ENCODE data around the gene CALHM2.
"Not testable (repeated sequence)": the region's sequence is repeated elsewhere in the genome, so short reads cannot be mapped to it uniquely, and the experiment has no call there.

The CALHM2 gene

DNA sequence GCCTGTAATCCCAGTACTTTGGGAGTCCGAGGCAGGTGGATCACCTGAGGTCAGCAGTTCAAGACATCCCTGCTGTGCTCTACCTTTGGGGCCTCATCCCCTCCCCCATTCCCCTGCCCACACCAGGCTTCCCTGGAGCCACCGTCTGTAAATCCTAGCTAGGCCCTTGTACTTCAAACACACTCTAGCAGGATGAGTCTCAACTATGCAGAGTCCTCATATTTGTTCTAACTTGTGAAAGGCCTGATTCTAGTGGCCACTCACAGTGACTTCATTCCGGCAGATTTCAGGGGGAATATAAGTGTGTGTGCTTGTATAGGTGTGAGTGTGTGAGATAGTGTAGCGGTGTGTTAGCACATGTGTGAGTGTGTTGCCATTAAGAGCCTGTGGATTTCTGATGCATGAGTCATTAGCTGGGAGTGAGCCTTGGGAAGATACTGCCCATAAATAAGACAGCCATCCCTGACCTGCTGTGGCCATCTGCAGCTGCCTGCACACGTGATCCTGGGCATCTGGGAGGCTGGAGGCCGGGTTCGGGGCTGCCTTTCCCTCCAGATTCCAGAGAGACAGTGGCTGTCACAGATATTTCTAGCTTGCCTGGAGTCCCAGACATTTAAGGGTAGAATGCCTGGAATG lies 39.7 kb upstream of the CALHM2 start:
- TF ChIP-seq, protein P1, sequence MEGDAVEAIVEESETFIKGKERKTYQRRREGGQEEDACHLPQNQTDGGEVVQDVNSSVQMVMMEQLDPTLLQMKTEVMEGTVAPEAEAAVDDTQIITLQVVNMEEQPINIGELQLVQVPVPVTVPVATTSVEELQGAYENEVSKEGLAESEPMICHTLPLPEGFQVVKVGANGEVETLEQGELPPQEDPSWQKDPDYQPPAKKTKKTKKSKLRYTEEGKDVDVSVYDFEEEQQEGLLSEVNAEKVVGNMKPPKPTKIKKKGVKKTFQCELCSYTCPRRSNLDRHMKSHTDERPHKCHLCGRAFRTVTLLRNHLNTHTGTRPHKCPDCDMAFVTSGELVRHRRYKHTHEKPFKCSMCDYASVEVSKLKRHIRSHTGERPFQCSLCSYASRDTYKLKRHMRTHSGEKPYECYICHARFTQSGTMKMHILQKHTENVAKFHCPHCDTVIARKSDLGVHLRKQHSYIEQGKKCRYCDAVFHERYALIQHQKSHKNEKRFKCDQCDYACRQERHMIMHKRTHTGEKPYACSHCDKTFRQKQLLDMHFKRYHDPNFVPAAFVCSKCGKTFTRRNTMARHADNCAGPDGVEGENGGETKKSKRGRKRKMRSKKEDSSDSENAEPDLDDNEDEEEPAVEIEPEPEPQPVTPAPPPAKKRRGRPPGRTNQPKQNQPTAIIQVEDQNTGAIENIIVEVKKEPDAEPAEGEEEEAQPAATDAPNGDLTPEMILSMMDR (IDR thresholded peaks at IDR 0.05; ENCODE audit: insufficient read depth, low read length, poor library complexity, severe bottlenecking), result no peak
- Histone ChIP-seq H3K36me3 (ENCODE audit: control insufficient read depth, insufficient read depth, low read length) (no peaks in the 10 kb centered on the region), H3K4me3 (replicated peaks; ENCODE audit: low read depth, low read length) (no peak overlapping the region), H3K27me3 (replicated peaks; ENCODE audit: control insufficient read depth, insufficient read depth, low read length) (peaks cover 5% of the 10 kb centered on the region)
- DNase-seq (ENCODE audit: extremely low read depth, insufficient read length), result no peak

DNA sequence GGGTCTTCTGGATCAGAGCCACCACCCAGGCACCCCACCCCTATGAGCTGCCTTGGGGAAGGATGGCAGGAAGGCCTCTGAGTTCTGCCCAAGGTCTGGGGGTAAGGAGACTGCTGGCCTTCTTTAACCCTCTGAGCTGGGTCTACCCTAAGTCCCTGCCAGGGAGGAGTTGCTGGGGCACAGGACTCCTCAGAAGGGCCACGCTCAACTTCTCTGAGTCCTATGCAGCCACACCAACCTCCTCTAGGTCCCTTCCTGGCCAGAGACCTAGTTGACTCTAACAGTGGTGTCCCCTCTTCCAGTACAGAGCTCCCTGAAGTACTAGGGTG lies 38.8 kb upstream of the CALHM2 start:
- no peak for DNase-seq (ENCODE audit: extremely low read depth, insufficient read length)
- Histone ChIP-seq H3K4me3 (replicated peaks; ENCODE audit: low read depth, low read length) (no peak overlapping the region), H3K27me3 (replicated peaks; ENCODE audit: control insufficient read depth, insufficient read depth, low read length) (peaks cover 5% of the 10 kb centered on the region), H3K36me3 (ENCODE audit: control insufficient read depth, insufficient read depth, low read length) (no peaks in the 10 kb centered on the region)
- TF ChIP-seq, protein P1 (IDR thresholded peaks at IDR 0.05; ENCODE audit: insufficient read depth, low read length, poor library complexity, severe bottlenecking), result no peak

DNA sequence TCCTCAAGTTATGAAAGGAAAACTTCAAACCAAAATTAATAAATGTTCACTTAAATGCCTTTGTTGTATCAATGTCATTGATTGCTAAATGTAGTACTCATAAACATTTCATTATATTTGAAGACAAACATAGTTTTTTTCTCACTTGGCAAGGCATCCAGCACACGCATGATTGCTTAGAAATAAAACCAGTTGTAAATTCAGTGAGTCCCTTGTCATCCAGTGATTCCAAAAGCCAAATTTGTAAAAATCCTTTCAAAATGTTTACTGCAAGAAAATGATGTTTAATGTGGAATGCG lies 35.2 kb upstream of the CALHM2 start:
- no peak for DNase-seq (ENCODE audit: extremely low read depth, insufficient read length)
- TF ChIP-seq, protein P1 (IDR thresholded peaks at IDR 0.05; ENCODE audit: insufficient read depth, low read length, poor library complexity, severe bottlenecking), result no peak

DNA sequence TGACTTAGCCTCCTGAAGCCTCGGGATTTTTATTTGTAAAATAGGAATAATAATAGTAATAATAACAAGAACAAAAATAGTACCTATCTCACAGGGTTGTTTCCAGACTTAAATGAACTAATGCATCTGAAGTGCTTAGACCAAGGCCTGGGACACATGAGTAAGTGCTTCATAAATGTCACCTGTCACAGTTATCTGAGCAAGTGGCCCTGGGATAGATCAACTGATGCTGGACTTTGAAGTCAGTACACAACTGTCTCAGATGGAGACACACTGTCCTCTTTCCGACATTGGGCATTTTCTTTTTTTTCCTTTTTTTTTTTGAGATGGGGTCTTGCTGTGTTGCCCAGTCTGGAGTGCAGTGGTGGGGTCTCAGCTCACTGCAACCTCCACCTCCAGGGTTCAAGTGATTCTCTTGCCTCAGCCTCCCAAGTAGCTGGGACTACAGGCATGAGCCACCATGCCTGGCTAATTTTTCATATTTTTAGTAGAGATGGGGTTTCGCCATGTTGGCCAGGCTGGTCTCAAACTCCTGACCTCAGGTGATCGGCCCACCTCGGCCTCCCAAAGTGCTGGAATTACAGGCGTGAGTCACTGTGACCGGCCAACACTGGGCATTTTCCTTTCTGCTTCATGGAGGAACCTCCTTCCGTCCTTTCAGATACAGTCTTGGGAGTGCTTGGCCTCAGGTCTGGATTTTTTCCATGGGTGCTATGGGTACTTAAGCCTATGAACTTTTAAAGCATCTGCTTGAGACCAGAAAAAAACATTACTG lies 34.7 kb upstream of the CALHM2 start:
- H3K4me3 ChIP-seq (replicated peaks; ENCODE audit: low read depth, low read length), result not testable (repeated sequence)

More for the DNA sequence above, 35.2 kb upstream of the CALHM2 start:
- no peak overlapping the region for H3K4me3 ChIP-seq (replicated peaks; ENCODE audit: low read depth, low read length)
- H3K27me3 ChIP-seq (replicated peaks; ENCODE audit: control insufficient read depth, insufficient read depth, low read length), result no peaks in the 10 kb centered on the region
- H3K36me3 ChIP-seq (ENCODE audit: control insufficient read depth, insufficient read depth, low read length), result no peaks in the 10 kb centered on the region

DNA sequence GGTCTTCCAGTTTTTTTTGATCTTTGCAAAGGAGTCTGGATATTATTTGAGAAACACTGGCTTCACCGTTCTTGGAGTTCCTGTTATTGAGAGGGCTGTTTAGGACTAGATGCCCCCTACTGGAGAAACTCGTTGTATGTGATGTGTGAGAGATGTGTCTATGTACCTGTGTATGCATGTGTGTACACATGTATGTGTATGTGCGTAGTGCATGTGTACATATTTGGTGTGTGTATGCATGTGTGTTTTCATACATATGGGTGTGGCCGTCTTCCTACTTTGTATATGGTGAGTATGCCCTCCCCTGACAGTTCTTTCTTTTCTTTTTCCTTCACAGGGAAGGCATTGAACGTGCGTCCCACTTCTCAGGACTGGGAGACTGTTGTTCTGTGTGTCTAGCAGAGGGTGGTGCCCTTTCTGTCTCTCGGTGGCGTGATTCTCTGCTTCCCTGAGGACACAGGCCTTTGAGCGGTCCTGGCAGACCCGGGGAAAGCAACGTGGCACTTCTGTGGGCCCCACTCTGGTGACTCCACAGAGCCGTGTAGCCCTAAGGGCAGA lies 29.9 kb upstream of the CALHM2 start:
- no peak for DNase-seq (ENCODE audit: extremely low read depth, insufficient read length)
- TF ChIP-seq, protein P1 (IDR thresholded peaks at IDR 0.05; ENCODE audit: insufficient read depth, low read length, poor library complexity, severe bottlenecking), result peak; percentile 71
- Histone ChIP-seq H3K27me3 (replicated peaks; ENCODE audit: control insufficient read depth, insufficient read depth, low read length) (no peaks in the 10 kb centered on the region), H3K36me3 (ENCODE audit: control insufficient read depth, insufficient read depth, low read length) (no peaks in the 10 kb centered on the region), H3K4me3 (replicated peaks; ENCODE audit: low read depth, low read length) (no peak overlapping the region)

More for the DNA sequence above, 34.7 kb upstream of the CALHM2 start:
- not testable (repeated sequence) for H3K36me3 ChIP-seq (ENCODE audit: control insufficient read depth, insufficient read depth, low read length); H3K27me3 ChIP-seq (replicated peaks; ENCODE audit: control insufficient read depth, insufficient read depth, low read length); DNase-seq (ENCODE audit: extremely low read depth, insufficient read length)

DNA sequence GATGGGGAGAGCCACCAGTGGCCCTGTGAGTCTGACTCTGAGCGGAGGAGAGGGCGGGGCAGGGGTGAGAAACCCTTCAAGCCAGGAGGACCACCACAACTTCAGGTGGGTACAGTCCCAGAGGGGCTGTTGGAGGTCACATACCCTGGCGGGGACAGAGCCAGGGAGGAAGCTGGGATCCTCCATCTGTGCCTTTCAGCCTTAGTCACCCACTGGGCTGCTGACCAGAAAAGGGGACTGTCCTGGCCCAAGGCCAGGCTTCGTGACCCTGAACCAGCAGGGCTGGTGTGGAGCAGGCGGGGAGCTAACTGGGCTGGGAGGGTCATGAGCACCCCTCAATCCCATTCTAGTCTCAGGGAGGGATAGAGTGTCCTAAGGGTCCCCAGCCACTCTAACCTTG lies 28.4 kb upstream of the CALHM2 start:
- no peak overlapping the region for H3K4me3 ChIP-seq (replicated peaks; ENCODE audit: low read depth, low read length)
- TF ChIP-seq, protein P1 (IDR thresholded peaks at IDR 0.05; ENCODE audit: insufficient read depth, low read length, poor library complexity, severe bottlenecking), result no peak
- DNase-seq (ENCODE audit: extremely low read depth, insufficient read length), result no peak
- no peaks in the 10 kb centered on the region for H3K36me3 ChIP-seq (ENCODE audit: control insufficient read depth, insufficient read depth, low read length)
- no peaks in the 10 kb centered on the region for H3K27me3 ChIP-seq (replicated peaks; ENCODE audit: control insufficient read depth, insufficient read depth, low read length)

Data from GM06990 (cell line).